Breast epithelium (tissue), 3 donors: ENCODE results near the gene INAVA.

Experiments used
- CTCF ChIP-seq, 3 donors: fragments of 450-650 bp; IDR thresholded peaks; one replicate each; pipeline ENCODE4 v1.5.1; 2016 to 2017; ENCODE audit warnings: antibody characterized with exemption in 3 of 3, mild to moderate bottlenecking in 3 of 3, moderate library complexity in 3 of 3
- POLR2A ChIP-seq: fragments of 450-650 bp; IDR thresholded peaks from one replicate; pipeline ENCODE4 v1.6.1; 2016; ENCODE audit warnings: antibody characterized with exemption, mild to moderate bottlenecking, moderate library complexity
- POLR2AphosphoS5 ChIP-seq, 3 donors: sonication (generic); formaldehyde crosslinking; IDR thresholded peaks; one replicate each; pipeline ENCODE4 v1.6.1; 2017; ENCODE audit warnings: antibody characterized with exemption in 3 of 3

GRCh38 chr1:200857804-200858203, 36.9 kb upstream of the INAVA start:
- TF ChIP-seq CTCF (IDR thresholded peaks at IDR 0.05) (no peak), POLR2A (no peak), POLR2AphosphoS5 (IDR thresholded peaks at IDR 0.05) (no peak)
